Subcutaneous adipose tissue (tissue), 4 donors: ENCODE results near the gene TAF9B. TPM values are rescaled to one million over a fixed set of nuclear protein-coding genes. Genes with fewer than 3 reads are reported as not detected.

Experiments
- total RNA-seq, 4 donors: library from RNA; depleted of rRNA; stranded (reverse); fragments of >200 nt; gene quantifications; one replicate each; pipeline ENCODE4 v1.1.0, GENCODE V29; 2016
- TF ChIP-seq, protein P1 (sequence below): fragments of 450-650 bp; IDR thresholded peaks from one replicate; pipeline ENCODE4 v1.5.1; 2016; ENCODE audit warnings: low read depth, mild to moderate bottlenecking, control low read depth, antibody characterized with exemption, moderate library complexity

TAF9B gene
- total RNA-seq, 4 donors from 2014 or later = 10.0 to 31.0 (median 15.8) TPM

DNA sequence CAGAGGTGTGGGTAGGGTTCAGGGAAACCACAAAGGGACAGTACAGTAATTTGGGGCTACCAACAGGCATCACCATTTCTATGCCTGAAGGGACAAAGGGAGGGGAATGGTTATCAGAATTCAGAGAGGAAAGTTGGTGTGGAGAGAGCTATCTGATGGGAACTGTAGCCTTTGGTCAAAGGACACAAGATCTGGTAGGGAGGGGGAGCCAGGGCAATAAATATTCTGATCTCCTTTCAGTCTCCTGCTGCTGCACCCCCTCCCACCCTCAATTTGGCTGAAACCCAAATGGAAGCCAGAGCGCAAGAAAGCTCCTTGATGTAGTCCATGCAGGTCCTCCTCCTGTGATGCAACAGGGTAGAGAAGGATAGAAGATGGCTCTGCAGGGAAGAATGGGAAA lies 20.8 kb downstream of the TAF9B start:
- TF ChIP-seq, protein P1, sequence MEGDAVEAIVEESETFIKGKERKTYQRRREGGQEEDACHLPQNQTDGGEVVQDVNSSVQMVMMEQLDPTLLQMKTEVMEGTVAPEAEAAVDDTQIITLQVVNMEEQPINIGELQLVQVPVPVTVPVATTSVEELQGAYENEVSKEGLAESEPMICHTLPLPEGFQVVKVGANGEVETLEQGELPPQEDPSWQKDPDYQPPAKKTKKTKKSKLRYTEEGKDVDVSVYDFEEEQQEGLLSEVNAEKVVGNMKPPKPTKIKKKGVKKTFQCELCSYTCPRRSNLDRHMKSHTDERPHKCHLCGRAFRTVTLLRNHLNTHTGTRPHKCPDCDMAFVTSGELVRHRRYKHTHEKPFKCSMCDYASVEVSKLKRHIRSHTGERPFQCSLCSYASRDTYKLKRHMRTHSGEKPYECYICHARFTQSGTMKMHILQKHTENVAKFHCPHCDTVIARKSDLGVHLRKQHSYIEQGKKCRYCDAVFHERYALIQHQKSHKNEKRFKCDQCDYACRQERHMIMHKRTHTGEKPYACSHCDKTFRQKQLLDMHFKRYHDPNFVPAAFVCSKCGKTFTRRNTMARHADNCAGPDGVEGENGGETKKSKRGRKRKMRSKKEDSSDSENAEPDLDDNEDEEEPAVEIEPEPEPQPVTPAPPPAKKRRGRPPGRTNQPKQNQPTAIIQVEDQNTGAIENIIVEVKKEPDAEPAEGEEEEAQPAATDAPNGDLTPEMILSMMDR = no peak

DNA sequence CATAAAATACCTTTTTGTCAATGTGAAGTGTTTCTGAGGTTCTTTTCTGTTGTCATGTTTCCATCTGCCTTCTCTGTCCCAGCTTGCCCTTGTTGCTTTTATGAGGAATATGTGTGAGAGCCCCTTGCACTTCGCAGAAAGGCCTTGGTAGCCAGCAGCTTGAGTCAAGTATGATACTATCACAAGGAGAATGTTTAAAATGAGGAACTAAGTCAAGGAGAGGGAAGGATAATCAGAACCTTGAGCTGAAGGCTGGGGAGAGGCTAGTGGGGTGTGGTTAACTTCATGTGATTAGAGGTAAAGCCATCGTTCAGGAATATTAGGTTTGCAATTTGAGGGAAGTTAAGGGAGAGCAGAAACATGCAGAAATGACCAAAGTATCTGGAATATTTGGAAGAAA lies 22.7 kb downstream of the TAF9B start:
- TF ChIP-seq, protein P1 = no peak

DNA sequence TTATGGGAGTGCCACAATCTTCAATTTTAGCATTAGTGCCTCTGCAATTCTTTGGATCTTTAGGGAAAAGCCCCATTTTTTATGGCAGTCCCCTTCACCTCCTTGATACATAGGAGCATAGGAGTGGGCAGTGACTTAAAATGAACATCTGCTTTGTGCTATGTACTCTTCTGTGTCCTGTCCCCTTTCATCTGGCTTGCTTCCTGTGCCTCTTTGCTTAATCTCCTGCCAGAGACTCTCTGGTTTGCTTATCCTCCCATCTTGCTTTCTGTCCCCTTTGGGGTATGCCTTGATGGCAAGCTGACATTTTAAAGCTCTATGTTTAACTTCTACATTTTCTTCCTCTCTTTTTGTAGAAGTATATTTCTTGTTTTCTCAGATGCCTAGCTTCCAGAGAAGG lies 23.1 kb downstream of the TAF9B start:
- TF ChIP-seq, protein P1 = no peak

DNA sequence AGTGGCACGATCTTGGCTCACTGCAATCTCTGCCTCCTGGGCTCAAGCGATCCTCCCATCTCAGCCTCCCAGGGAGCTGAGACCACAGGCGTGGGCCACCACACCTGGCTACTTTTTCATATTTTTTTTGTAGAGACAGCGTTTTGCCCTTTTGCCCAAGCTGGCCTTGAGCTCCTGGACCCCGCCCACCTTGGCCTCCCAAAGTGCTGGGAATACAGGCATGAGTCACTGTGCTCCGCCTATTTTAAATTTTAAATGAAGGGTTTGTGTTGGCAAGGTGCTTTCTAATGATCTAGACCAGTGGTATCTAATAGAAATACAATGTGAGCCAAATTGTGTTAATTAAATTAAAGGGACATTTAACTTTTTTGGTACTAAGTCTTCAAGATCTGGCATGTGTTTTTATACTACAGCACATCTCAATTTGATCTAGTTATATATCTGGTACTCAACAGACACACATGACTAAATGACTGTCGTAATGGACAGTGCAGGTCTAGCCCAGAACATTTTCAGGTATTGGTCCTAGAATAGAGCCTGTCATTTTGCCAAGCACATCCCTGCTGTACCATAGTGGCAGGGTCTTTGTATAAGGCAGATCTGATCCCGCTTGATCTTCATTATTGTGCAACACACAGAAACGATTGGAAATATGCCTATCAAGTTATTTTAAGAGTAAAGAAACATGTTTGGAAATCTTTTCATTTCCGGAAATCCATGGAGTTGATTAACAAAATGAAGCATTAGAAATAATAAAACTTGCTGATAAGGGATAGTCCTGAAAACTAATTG lies 28.1 kb downstream of the TAF9B start:
- TF ChIP-seq, protein P1 = no peak

DNA sequence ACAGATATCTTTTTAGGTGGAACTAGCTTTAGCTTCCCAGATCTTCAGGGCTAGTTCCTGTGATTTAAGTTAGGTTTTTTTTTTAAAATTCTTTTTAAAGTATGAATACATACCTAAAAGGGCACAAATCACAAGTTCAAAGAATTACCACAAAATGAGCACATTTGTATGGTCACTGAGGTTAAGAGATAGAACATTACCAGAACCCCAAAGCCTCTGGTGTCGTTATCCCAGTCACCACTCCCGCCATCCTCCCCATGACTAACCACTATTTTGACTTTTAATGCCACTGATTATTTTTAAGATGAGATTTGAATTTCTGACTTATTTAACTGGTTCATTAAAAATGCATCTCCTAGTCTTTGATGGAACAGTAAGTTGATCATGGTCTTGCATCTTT lies 30.0 kb downstream of the TAF9B start:
- TF ChIP-seq, protein P1 = no peak

DNA sequence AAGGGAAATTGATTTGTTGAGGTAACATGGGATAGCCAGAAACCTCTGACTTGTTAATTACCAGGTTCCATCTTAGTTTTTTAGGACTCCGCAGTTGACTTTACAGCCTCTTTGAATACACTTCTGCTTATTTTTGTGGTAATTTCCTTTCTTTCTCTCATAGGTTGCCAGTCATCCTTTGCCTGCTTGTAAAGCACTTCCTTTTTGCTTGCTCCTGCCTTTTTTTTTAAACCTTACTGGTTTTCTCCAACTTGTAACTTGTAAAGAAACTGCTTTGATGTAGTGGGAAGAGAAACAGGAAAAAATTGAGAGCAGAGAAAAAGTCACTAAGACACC lies 32.8 kb downstream of the TAF9B start:
- TF ChIP-seq, protein P1 = no peak

DNA sequence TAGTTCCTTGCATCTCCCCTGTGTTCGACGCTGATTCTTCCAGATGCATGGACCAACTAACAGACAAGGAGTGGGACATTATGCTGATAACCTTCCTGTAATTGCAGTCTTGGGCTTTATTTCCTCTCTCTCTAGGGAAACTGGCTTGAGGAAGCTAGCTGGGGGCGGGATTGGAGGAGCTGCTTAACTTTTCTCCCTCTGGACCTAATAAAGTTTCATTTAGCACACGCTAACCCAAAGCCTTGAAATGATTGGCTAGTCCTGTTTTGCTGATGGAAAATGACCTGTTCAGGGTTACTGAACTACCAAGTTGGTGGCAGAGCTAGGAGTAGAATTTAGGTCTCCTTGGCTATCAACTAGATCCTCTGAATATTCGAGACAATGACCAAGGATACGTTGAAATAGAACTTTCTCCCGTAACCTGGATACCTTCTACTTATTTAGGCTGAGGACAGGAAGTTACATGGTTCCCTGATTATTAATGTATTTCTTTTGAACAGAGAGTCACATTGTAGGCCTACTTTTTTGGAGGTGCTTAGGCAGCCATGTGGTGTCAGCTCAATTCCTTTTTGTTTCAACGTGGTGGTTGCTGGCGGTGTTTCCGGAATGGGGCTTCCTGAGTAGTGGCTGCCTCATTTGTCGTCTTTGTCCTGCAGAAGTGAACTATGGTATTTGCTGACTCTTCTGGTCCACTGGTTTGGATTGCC lies 33.4 kb downstream of the TAF9B start:
- TF ChIP-seq, protein P1 = no peak
